WTC11 (cell line): ENCODE measurements around the gene SLC35E3. TPM values are rescaled to one million over a fixed set of nuclear protein-coding genes. Genes with fewer than 3 reads are reported as not detected.

Experiments
- total RNA-seq: library from RNA; stranded (reverse); gene quantifications from 3 replicates; pipeline ENCODE4 v1.2.3, GENCODE V29; 2021

SLC35E3 gene
- total RNA-seq, 1 experiment from 2014 or later: 11.3 TPM

Other genes starting within 250 kb of the SLC35E3 start
- 82.3 to 86.9 TPM (median 84.3 TPM) in 3 replicates for gene RAP1B, start 135.3 kb upstream of the SLC35E3 start, total RNA-seq
- 117 to 132 TPM (median 120 TPM) in 3 replicates for gene NUP107, start 59.2 kb upstream of the SLC35E3 start, total RNA-seq
- gene MDM2, start 62.0 kb downstream of the SLC35E3 start, total RNA-seq: 130 to 207 TPM (median 137 TPM) in 3 replicates
- gene CPM, start 187.0 kb downstream of the SLC35E3 start, total RNA-seq: 0.55 to 0.96 TPM (median 0.66 TPM) in 3 replicates